ENCODE data around the gene LUZP1. TPM values are rescaled to one million over a fixed set of nuclear protein-coding genes. Genes with fewer than 3 reads are reported as not detected.

The LUZP1 gene
- total RNA-seq, 1 experiment from 2014 or later, result 40.2 TPM

GRCh38 chr1:23118957-23119792, 49.5 kb downstream of the LUZP1 start:
- POLR2A ChIA-PET, result no interaction called here
- in situ Hi-C loops (cut with HindIII; ENCODE audit: low pct_unique_long_range_greater_than_20kb, low sequenced_read_pairs) (no loop called here), intact Hi-C loops (cut with micrococcal nuclease; ENCODE audit: unreplicated experiment) (no loop called here)
- no peak for TF ChIP-seq CTCF (IDR thresholded peaks at IDR 0.05)
- TF ChIP-seq REST (IDR thresholded peaks at IDR 0.05; ENCODE audit: insufficient read depth in 1 of 2, low read depth in 2 of 2, low read length in 1 of 2), result no peak
- no peak for TF ChIP-seq TCF7L2 (IDR thresholded peaks at IDR 0.05; ENCODE audit: low read depth, low read length)
- no peak for TF ChIP-seq SIN3A (IDR thresholded peaks at IDR 0.05; ENCODE audit: borderline replicate concordance, insufficient read depth, low read depth, low read length)
- TF ChIP-seq POLR2AphosphoS5 (IDR thresholded peaks at IDR 0.05; ENCODE audit: low read depth, low read length), result no peak
- BruUV-seq (replicated peaks), result no TSS peak
- Histone ChIP-seq H3K27ac (ENCODE audit: low read length) (peak overlapping the region; percentile 76), H3K27me3 (ENCODE audit: control insufficient read depth, insufficient read depth, low read length) (no peaks in the 10 kb centered on the region), H3K36me3 (ENCODE audit: control insufficient read depth, insufficient read depth, low read length) (no peaks in the 10 kb centered on the region), H3K9me3 (ENCODE audit: control insufficient read depth, insufficient read depth, low read depth, low read length) (no peaks in the 10 kb centered on the region), H3K4me1 (ENCODE audit: control insufficient read depth, insufficient read depth, low read length) (peaks cover 33% of the 10 kb centered on the region), H3K4me3 (ENCODE audit: low read depth in 2 of 2, low read length in 2 of 2) (peak overlapping the region; percentile 28 to 49)
- peak; percentile 39; the same call in 1 of the 2 replicates for ATAC-seq
- DNase-seq (ENCODE audit: low read depth, low spot score), result no peak
- CTCF ChIA-PET, result interaction anchor here (0.6 kb wide), 2 partner anchors 21 to 60 kb away, joined by 3 to 8 read pairs; no protein-coding TSS in a partner anchor

DNA sequence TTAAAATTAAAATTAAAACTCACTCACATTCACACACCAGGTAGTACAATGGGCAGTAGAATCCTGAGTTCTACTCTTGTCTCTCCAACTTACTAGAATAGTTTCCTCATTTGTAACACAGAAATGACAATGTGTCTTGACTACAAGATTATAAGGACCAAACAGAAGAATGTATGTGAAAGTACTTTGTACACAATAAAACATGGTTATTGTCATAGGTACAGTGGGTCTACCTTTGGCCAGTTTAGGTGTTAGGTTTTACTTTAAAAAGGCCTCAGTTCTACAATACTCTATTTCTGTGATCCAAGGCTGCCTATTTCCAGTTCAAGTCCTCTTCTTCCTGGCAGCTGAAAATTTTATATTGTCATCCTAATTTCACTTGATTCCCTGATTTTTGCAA, 50.2 kb downstream of the LUZP1 start:
- Histone ChIP-seq H3K36me3 (ENCODE audit: control insufficient read depth, insufficient read depth, low read length) (no peaks in the 10 kb centered on the region), H3K27ac (ENCODE audit: low read length) (peak overlapping the region; percentile 76), H3K27me3 (ENCODE audit: control insufficient read depth, insufficient read depth, low read length) (no peaks in the 10 kb centered on the region), H3K4me3 (ENCODE audit: low read depth in 2 of 2, low read length in 2 of 2) (no peak overlapping the region), H3K9me3 (ENCODE audit: control insufficient read depth, insufficient read depth, low read depth, low read length) (no peaks in the 10 kb centered on the region), H3K4me1 (ENCODE audit: control insufficient read depth, insufficient read depth, low read length) (peaks cover 33% of the 10 kb centered on the region)
- in situ Hi-C loops (cut with HindIII; ENCODE audit: low pct_unique_long_range_greater_than_20kb, low sequenced_read_pairs) (no loop called here), intact Hi-C loops (cut with micrococcal nuclease; ENCODE audit: unreplicated experiment) (no loop called here)
- no TSS peak for BruUV-seq (replicated peaks)
- TF ChIP-seq REST (IDR thresholded peaks at IDR 0.05; ENCODE audit: insufficient read depth in 1 of 2, low read depth in 2 of 2, low read length in 1 of 2), result no peak
- TF ChIP-seq POLR2AphosphoS5 (IDR thresholded peaks at IDR 0.05; ENCODE audit: low read depth, low read length), result no peak
- TF ChIP-seq CTCF (IDR thresholded peaks at IDR 0.05), result no peak
- TF ChIP-seq SIN3A (IDR thresholded peaks at IDR 0.05; ENCODE audit: borderline replicate concordance, insufficient read depth, low read depth, low read length), result no peak
- no peak for TF ChIP-seq TCF7L2 (IDR thresholded peaks at IDR 0.05; ENCODE audit: low read depth, low read length)
- ChIA-PET POLR2A (no interaction called here), CTCF (interaction anchor here (0.6 kb wide), 1 partner anchor 21 kb away, joined by 8 read pairs; no protein-coding TSS in a partner anchor)
- DNase-seq (ENCODE audit: low read depth, low spot score) (no peak), ATAC-seq (no peak)

All from Panc1 (cell line).